Measurements from ENCODE around the gene LSP1.
A peak's percentile ranks its signal among the peaks of the same experiment; 100 is the strongest.

The LSP1 gene

DNA sequence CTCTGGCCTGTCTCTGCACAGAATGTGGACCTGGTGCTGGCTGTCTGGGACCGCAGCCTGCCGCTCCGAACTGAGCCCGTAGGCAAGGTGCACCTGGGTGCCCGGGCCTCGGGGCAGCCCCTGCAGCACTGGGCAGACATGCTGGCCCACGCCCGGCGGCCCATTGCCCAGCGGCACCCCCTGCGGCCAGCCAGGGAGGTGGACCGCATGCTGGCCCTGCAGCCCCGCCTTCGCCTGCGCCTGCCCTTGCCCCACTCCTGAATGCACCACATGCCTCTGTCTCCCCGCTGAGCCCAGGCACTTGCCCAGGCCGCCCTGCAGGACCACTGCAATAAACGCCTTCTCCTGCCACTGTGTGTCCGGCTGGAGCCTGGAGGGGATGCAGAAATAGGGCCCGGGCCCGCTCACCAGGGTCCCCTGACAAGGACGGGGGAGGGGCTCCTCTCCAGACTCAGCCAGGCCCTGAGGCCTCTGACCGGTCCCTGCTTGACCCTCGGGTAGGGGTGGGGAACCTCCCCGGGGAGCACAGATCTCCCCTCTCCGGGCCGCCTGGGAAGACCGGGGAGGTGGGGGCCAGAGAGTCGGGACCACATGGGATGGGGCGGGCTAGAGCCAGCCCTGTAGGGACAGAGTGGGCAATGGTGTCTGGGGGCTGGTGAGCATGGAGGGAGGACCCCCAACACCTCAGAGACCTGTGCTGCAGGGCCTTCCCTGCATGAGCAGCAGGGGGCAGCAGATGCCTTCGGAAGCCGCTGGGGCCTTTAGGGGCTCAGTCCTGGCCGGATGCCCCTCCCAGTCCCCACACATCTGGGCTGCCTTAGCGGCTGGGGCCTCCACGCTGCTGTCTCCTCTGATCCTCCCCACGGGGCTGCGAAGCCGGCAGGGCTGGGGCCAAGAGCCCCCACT lies 15.5 kb upstream of the LSP1 start:
- peak; percentile 81 for DNase-seq (ENCODE audit: low spot score)

DNA sequence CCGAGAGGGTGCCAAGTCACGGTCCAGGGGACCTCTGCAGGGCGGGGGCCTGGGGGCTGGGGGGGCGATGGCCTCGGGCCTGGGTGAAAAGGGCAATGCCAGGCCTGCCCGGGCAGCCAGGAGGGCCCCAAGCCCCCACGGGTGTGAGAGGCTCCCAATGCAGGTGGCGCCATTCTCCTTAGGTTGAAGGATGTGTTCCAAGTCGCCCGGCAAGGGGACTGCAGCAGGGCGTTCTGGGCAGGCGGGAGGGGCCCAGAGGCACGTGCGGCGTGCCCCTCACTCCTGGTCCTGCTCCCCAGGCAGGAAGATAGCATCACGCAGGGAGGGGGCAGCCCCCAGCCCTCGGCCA lies 14.8 kb upstream of the LSP1 start:
- no peak for DNase-seq (ENCODE audit: low spot score)

DNA sequence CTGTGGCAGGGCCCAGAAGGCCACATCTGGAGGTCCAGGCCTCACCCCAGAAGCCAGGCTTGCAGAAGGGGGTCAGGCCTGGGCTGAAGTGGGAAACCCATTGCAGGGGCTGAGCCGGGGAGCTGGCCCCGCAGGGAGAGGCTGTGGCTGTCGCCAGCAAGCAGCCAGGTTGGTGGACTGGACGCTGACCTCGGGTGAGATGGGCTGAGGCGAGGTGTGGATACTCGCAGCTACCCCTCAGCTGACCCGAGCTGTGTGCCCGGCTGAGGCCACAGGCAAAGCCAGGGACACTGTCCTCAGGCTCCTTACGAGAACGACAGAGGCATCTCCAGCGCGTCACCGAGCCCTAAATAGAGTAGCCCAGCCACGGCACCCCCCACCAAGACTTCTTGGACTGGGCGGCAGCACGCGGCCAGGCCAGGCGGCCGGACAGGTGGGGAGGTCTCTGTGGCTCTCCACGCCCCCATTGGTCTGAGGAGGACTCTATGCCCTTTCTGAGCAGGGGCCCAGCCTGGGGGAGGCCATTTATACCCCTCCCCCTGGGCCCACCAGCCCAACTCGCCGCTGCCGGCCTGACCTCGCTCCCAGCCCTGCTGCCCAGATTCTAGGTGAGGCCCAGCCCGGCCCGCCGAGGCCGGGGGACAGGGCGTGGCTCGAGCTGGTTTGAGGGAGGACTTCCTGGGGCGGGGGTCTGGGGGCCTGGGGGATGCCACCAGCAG lies 14.3 kb upstream of the LSP1 start, which contains the start of gene TNNI2:
Gene TNNI2 (plus strand): TSS at position 556 of the 719 bp plus-strand sequence. CDS start 716 bp downstream, outside the sequence.
- DNase-seq (ENCODE audit: low spot score) = no peak

DNA sequence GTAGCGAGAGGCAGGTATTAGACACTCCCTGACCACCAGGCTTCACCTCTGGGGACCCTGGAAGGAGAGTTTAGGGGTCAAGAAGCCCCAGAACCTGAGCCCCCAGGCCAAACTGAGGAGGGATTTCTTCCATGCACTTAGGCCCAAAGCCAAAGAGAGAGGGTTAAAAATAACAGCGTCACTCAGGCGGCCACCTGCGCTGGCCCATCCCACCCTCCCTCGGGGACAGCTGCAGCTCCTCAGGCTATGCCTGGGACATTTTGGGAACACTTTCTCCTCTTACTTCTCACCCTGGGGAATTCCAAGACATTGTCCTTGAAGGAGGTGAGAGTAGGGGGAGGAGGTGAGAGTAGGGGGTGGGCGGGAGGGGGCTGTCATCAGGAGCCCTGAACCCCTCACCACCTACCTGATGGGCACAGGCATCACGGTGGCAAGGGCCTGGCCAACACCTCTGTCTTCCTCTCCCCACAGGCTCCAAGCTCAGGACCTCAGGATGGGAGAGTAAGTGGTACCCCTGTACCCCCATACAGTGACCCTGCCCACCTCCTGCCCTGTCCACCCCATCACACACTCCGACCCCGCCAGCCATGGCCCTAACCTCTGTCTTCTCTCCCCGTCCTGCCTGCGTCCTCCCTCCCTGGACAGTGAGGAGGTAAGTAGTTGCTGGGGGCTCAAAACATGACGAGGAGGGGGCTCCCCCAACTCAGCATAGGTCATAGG lies 13.5 kb upstream of the LSP1 start:
- DNase-seq (ENCODE audit: low spot score) = no peak

DNA sequence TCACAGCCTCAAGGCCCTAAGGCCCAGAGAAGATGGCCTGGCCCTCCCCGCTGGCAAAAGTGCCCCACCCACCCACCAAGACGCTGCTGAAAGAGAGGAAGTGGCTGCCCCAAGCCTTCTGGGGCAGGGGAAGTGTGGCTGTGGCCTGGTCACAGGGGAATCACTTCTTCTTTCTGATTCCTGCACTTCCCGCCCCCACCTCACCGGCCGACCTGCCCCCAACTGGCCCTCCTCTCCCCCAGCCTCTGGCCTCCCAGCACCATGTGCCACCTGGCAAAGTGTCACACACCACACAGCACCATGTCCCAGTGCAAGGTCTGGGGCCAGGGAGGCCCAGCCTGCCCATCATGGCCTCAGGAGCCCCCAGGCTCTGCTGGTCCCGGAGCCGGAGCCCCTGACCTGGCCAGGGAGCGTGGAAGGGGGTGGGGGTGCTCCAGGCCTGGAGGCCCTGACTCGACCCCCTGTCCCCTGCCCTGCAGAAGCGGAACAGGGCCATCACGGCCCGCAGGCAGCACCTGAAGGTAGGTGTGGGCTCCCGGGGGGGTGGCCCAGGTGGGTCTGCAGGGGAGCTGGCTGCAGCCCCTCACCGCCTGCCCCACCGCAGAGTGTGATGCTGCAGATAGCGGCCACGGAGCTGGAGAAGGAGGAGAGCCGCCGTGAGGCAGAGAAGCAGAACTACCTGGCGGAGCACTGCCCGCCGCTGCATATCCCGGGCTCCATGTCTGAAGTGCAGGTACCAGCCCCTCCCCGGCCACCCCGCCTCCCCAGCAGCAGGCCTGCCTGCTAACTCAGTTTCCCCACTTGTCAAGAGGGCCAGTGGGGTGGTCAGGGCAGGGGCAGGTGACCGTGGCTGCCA lies 12.7 kb upstream of the LSP1 start:
- no peak for DNase-seq (ENCODE audit: low spot score)

DNA sequence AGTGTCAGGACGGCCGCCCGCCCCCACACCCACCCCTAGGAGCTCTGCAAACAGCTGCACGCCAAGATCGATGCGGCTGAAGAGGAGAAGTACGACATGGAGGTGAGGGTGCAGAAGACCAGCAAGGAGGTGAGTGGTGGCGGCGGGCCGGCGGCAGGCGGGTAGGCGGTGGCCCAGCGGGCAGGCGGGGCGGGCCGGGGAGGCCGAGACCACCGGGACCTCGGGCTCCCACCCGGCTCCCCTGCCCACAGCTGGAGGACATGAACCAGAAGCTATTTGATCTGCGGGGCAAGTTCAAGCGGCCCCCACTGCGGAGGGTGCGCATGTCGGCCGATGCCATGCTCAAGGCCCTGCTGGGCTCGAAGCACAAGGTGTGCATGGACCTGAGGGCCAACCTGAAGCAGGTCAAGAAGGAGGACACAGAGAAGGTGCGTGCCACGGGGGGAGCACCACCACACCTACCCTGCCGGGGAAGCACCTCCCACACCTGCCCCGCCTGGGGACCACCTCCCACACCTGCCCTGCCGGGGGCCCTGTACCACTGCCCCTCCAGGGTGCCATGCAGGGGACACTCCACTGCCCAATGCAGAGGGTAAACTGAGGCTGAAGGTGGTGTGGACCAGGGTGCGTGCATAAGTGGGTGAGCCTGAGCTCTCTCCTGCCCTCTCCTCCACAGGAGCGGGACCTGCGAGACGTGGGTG lies 12.0 kb upstream of the LSP1 start:
- DNase-seq (ENCODE audit: low spot score) = no peak

DNA sequence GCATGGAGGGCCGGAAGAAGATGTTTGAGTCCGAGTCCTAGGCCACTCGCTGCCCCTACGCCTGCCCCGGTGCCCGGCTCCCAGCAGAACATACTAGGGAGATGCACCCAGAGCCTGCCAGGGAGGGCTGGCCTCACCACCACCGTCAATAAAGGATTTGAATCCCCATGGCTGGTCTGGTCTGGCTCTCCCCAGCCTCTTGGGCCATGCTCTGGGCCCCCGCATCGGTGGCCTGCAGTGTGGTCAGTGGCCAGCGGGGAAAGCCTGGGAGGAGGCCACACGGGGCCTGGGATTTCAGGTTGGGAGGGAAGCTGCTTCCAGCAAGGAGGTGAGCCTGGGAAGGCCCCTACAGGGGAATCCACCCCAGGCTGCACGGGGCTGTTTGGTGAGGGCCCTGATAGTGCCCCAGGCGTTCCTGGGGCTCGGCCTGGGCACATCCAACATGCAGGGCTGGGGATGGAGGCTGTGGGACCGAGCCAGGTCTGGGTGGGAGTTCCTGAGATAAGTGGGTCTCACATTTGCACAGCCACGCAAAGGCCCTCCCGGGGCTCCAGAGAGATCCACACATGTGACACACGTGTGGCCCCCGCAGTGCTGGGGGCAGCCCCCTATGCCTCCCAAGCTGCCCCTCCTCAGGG lies 11.3 kb upstream of the LSP1 start:
- DNase-seq (ENCODE audit: low spot score) = no peak

DNA sequence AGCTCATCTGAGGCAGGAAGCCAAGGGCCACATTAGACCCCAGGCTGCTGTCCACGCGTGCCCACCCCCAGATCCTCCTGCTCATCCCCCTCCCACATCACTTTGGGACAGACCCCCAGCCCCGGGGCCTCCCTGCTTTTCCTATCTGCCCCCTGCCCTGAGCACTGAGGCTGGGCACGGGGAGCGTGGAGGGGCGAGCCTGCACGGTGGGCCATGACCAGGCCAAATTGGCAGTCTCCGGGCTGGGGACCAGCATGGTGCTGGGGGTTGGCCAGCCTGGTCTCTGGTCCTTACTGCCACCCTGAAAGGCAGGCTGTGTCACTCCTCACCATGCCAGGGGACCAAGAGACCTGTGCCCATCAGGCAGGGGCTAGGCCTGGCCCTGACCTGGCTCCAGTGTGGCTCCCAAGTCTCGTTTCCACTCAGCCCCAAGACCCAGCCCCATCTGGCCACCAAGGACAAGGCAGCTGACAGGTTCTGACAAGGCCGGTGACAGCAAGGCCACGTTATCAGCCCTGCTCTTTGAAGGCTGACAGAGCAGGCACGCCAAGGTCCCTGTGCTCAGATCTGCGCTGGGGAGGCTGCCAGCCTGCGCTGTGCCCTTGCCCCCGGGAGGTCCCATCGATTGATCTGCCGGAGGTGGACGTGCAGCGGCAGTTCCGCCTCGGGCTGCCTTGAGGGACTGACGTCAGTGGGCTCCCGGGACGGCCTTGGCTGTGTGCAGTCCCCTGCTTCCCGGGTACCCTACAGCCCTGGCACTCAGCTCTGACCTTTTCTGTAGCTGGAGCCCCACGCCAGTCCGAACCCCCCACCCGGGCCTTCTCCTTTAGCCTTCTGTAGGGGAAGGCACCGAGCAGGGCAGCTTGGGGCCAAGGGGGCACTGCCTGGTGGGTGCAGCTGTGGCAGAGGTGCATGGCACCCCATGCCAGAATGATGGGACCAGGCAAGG lies 10.5 kb upstream of the LSP1 start:
- DNase-seq (ENCODE audit: low spot score) = no peak

DNA sequence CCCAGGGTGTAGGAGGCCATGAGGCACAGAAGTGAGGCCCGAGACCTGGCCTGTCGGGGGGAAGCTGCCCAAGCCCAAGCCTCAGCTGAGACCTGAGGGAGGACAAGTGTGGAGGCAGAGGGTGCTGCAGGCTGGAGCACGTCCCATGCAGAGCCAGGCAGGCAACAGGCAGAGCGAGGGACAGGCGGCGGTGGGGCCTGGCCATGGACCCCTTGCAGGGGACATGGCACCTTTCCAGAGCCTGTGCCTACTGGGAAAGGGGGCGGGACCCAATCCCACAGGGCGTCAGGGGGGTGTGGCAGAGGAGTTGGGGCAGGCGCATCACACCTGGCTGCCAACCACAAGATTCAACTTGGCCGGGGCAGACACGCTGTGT lies 9.8 kb upstream of the LSP1 start:
- DNase-seq (ENCODE audit: low spot score) = no peak

DNA sequence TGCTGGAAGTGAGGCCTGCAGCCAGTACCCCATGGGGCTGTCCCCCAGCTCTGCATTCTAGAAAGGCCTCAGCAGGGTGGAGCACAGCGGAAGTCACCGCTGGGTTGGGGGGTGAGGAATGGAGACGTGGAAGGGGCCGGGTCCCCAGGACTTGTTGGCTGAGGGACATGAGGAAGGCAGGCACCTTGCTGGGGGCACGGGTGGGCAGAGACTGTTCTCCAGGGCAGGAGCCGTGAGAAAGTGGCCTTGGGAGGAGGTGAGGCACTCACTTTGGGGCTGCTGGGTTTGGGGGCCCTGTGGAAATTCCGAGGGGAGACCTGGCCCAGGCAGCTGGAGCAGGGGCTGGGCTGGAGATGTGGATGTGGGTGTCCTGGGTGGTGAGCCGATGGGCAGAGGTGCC lies 9.1 kb upstream of the LSP1 start:
- no peak for DNase-seq (ENCODE audit: low spot score)

DNA sequence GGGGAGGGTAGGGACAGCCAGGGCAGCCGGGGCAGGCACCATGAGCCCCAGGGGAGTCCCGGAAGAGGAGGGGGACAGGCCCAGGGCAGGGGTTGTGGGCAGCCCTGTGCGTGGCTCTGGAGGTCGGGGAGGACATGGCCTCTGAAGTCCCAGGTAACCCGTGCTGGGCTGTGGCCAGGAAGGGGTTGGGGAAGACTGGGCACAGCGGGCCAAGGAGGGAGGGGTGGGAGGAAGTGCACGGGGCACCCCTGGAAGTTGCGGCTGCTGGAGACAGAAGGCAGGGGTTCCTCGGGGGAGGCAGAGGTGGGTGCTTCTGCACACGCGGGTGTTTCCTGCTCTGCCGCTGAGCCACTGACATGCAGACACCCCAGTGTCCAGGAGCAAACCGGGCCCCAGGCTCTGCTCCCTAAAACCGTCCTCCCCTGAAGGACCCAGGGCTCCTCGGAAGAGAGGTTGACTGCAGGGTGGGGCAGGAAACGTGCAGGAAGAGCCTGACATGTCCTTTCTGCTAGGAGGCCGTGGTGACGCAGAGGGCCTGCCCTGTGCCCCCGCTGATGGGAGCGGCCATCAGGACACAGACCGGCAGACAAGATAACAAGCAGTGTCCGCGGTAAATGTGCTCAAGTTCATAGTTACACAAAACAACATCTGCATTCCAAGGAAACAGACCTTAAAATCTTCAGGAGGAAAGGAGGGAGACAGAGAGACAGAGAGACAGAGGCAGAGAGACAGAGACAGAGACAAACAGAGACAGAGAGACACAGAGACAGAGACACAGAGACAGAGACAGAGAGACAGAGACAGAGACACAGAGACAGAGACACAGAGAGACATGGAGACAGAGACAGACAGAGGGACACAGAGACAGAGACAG lies 8.4 kb upstream of the LSP1 start:
- no peak for DNase-seq (ENCODE audit: low spot score)

DNA sequence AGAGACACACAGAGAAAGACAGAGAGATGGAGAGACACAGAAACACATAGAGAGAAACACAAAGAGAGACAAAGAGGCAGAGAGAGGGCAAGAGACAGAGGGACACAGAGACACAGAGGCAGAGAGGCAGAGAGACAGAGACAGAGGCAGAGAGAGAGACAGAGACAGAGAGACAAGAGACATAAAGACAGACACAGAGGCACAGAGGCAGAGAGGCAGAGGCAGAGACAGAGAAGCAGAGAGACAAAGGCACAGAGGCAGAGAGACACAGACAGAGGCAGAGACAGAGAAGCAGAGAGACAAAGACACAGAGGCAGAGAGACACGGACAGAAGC lies 7.8 kb upstream of the LSP1 start:
- no peak for DNase-seq (ENCODE audit: low spot score)

DNA sequence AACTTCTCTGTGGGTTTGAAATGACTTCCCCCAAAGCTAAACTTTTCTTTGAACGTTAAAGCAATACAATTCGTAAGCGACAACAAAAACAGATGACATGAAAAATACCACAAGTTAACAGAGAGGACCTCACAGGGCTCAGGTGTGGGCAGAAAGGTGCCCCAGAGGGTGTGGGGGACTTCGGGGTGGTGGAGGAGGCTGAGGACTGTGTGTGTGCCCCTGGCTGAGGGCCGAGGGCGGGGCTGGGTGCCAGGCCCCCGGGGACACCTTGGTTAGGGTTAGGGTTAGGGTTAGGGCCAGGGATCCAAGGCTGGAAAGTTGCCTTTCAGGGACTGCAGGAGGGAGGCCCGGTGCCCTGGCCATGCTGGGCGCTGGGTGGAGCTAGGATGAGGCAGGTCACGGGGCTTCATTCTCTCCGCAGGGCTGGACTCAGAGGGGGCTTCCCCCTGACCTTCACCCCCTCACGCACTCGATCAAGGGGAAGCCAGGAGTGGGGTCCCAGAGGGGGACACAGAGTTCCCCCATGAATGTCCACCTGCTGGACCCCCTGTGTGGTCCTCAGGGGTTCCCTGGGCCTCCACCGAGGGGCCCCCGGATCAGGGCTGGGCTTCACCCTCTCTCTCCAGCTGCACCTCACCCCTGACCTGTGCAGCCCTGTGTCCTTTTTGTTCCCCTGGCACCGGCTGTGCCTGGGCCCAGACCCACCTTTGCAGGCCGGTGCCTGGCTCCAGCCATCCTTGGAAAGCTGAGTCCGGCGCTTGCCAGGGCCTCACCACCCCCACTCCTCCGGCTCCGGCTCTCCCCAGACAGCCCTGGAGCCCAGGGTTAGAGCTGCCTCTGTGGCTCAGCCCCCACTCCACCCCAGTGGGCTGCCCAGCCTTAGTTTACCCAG lies 7.1 kb upstream of the LSP1 start:
- DNase-seq (ENCODE audit: low spot score) = no peak

DNA sequence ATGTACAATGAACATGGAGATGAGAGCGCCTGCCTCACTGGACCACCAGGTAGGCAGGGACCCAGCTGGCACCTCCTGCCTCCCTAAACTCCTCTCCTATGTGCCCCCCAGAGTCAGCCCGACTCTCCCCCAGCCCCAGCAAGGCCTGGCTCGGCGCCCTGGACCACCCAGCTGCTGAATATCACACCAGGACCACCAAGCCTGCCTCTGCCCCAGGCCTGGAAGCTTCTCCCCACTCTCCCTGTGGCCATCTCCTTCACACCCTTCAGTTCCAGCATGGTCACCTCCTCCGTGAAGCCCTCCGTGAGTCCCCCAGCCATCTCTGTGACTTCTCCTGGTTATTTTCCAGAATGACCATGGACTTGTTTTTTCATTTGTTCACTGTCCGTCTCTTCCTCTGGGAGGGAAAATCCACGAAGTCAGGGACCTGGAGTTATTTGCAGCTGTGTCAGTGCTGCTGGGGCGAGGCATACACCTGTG lies 6.4 kb upstream of the LSP1 start:
- DNase-seq (ENCODE audit: low spot score) = no peak

DNA sequence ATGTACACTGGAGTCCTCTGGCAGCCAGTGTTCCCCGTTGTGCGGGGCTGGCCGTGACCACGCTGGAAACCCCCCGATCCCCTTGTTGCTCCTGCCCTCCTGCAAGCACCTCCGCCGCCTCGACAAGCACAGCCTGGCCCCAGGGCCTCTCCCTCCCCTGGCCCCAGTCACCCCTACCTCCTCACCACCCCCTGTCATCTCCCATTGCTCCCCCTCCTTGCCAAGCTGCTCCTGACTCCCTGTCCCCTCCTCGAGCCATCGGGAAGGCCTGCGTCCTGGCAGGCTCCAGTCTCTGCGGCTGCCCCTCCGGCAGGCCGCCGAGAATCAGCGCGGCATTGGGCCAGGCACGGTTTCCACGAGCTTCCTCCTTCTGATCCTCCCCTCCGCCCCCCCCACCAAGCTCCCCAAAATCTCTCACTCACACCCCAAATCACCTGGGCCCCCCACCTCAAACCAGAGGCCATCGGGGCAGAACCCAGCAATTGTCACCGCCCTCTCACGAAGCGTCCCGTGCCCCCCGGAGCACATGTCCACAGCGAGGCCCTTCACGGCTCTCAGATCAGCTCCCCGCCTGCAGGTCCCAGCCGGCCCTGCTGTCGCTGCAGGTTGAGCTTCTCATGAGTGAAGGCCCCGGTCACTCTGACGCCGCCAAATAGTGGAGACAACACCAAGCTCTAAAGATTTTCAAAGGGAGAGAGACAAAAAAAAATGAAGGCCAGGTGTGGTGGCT lies 5.7 kb upstream of the LSP1 start:
- no peak for DNase-seq (ENCODE audit: low spot score)

DNA sequence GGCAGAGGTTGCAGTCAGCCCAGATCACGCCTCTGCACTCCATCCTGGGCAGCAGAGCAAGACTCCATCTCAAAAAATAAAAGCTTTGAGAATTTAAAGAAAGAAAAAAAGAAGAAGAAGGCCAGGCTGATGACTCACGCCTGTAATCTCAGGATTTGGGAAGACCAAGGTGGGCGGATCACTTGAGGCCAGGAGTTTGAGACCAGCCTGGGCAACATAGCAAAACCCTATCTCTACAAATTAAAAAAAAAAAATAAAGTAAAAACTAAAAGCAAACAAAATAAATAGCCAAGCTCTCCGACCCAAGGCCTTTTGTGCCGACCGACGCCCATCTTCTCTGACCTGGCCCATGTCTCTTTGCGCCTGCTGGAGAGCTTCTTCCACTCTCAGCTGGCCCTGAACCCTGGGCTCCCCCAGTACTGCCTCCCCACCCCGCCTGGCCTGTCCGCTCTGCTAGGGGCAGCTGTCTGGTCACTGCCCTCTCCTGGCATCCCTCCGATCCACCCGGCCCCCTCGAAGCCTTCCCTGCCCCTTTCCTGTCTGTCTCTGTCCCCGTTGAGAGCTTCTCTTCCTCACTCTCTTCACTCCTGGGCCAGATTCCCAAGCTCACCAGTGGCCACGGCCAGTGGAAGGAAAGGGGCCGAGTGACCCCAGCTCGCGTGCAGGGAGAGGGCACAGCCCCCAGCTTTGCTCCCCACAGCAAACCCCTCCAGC lies 4.8 kb upstream of the LSP1 start:
- DNase-seq (ENCODE audit: low spot score) = no peak

Measured in AG20443 (cell line).